H1 (cell line): ENCODE measurements around the gene MMD.

Experiments used
- POLR2AphosphoS5 ChIP-seq: IDR thresholded peaks from 2 replicates; pipeline ENCODE4 v1.6.1; 2011; ENCODE audit warnings: low read depth, low read length
- TAF1 ChIP-seq: IDR thresholded peaks from 2 replicates; pipeline ENCODE4 v1.6.1; 2011; ENCODE audit warnings: mild to moderate bottlenecking, low read depth, low read length
- TF ChIP-seq, protein P1 (sequence below), 3 experiments: IDR thresholded peaks; 1 replicate in 2 of 3; 2 replicates in 1 of 3; pipeline versions ENCODE4 v1.5.1 to v1.6.1; 2011; ENCODE audit warnings: low read length in 3 of 3, mild to moderate bottlenecking in 3 of 3, inconsistent platforms in 2 of 3, low read depth in 1 of 3, moderate library complexity in 1 of 3; ENCODE audit not compliant: insufficient read depth in 1 of 3; ENCODE audit errors: control extremely low read depth in 1 of 3
- TF ChIP-seq, protein P2 (sequence below): IDR thresholded peaks from 2 replicates; pipeline ENCODE4 v1.6.1; 2011; ENCODE audit warnings: low read length, improper control_type of control experiment
- TF ChIP-seq, protein P3 (sequence below): IDR thresholded peaks from 2 replicates; pipeline ENCODE4 v1.6.1; 2012; ENCODE audit warnings: inconsistent platforms

DNA sequence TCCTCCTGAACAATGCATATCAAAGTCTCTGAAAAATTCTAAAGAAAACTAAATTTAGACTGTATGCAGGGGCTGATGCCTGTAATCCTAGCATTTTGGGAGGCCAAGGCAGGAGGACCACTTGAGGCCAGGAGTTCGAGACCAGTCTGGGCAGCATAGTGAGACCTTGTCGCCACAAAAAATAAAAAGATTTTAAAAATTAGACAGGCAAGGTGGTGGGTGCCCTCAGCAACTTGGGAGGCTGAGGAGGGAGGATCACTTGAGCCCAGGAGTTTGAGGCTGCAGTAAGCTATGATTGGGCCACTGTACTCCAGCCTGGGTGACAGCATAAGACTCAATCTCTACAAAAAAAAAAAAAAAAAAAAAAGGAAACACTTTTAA is 30.1 kb upstream of the MMD start:
- TF ChIP-seq, protein P1, sequence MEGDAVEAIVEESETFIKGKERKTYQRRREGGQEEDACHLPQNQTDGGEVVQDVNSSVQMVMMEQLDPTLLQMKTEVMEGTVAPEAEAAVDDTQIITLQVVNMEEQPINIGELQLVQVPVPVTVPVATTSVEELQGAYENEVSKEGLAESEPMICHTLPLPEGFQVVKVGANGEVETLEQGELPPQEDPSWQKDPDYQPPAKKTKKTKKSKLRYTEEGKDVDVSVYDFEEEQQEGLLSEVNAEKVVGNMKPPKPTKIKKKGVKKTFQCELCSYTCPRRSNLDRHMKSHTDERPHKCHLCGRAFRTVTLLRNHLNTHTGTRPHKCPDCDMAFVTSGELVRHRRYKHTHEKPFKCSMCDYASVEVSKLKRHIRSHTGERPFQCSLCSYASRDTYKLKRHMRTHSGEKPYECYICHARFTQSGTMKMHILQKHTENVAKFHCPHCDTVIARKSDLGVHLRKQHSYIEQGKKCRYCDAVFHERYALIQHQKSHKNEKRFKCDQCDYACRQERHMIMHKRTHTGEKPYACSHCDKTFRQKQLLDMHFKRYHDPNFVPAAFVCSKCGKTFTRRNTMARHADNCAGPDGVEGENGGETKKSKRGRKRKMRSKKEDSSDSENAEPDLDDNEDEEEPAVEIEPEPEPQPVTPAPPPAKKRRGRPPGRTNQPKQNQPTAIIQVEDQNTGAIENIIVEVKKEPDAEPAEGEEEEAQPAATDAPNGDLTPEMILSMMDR (IDR thresholded peaks at IDR 0.05; ENCODE audit: control extremely low read depth in 1 of 3, insufficient read depth in 1 of 3, low read depth in 1 of 3, low read length in 3 of 3) = no peak
- TF ChIP-seq TAF1 = no peak
- TF ChIP-seq, protein P2, sequence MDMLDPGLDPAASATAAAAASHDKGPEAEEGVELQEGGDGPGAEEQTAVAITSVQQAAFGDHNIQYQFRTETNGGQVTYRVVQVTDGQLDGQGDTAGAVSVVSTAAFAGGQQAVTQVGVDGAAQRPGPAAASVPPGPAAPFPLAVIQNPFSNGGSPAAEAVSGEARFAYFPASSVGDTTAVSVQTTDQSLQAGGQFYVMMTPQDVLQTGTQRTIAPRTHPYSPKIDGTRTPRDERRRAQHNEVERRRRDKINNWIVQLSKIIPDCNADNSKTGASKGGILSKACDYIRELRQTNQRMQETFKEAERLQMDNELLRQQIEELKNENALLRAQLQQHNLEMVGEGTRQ = no peak
- TF ChIP-seq, protein P3, sequence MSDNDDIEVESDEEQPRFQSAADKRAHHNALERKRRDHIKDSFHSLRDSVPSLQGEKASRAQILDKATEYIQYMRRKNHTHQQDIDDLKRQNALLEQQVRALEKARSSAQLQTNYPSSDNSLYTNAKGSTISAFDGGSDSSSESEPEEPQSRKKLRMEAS = no peak
- TF ChIP-seq POLR2AphosphoS5 = no peak
